HG03442 (cell line): ENCODE measurements around the gene APOL1.
"Not testable (repeated sequence)": the region's sequence is repeated elsewhere in the genome, so short reads cannot be mapped to it uniquely, and the experiment has no call there.

Source experiments
- ATAC-seq: cut with Tn5 transposase; IDR thresholded peaks from one replicate; pipeline ENCODE4 v1.9.1; 2021; ENCODE audit warnings: mild to moderate bottlenecking, moderate library complexity; ENCODE audit not compliant: unreplicated experiment

The APOL1 gene

DNA sequence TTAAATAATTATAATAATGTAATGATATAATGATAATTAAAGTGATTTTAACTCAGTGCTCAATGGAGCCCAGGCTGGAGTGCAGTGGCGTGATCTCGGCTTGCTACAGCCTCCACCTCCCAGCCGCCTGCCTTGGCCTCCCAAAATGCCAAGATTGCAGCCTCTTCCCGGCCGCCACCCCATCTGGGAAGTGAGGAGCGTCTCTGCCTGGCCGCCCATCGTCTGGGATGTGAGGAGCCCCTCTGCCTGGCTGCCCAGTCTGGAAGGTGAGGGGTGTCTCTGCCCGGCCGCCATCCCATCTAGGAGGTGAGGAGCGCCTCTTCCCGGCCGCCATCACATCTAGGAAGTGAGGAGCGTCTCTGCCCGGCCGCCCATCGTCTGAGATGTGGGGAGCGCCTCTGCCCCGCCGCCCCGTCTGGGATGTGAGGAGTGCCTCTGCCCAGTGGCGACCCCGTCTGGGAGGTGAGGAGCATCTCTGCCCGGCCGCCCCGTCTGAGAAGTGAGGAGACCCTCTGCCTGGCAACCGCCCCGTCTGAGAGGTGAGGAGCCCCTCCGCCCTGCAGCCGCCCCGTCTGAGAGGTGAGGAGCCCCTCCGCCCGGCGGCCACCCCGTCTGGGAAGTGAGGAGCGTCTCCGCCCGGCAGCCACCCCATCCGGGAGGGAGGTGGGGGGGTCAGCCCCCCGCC is 37.6 kb downstream of the APOL1 start:
- not testable (repeated sequence) for ATAC-seq

GRCh38 chr22:36291831-36292740 is 39.2 kb downstream of the APOL1 start:
- no peak for ATAC-seq

DNA sequence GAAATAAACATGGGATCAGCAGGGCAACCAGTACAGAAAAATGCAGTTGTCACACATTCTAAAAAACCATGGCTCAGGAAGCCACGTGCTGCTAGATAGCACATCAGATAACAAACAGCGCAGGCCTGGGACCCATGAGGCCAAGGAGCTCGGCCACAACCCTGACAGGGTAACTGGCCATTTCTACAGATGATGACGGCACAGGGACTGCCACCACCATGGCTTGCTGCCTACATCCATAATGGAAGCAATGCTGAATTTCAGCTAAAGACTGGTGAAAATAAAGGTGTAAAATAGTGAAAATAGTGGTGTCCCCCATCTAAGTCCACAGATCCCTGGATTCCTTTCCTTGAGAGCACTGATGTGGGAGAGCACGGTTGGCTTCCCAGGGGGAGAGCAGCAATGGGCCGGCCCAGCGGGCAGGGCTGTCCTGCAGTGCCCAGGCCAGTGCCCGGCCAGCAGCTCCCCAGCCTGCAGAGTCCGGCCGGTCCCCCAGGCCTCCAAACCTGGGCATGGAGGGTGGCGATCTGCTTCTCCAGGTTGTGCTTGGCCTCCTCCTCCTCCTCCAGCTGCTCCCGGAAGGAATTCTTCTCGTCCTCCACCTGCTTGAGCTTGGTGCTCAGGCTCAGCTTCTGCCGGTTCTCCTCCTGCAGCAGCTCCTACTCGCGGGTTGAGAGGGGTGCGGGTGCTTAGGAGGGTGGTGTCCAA is 40.0 kb downstream of the APOL1 start:
- ATAC-seq, result no peak

GRCh38 chr22:36293606-36294292 is 40.8 kb downstream of the APOL1 start:
- ATAC-seq, result no peak

- ATAC-seq, result no peak
Measured at GRCh38 chr22:36294293-36294620, 41.3 kb downstream of the APOL1 start.

- no peak for ATAC-seq
Measured at GRCh38 chr22:36294801-36295200, 41.9 kb downstream of the APOL1 start.

DNA sequence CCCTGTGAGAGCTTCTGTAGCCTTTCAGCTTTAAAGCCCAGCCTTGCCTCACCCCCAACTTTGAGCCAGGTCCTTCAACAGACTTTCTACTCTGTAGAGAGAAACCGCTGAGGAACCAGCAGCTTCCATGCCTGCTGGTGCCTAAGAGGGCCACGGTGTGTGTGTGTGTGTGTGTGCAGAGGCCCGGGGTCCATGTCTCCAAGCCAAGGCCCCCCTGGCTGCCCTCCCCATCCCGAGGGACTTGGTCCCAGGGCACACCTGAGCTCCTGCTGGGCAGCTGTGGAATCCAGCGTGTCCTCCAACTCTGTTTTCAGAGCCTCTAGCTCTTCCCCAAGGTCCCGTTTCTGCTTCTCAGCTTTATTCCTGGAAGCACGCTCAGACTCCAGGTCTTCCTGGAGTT is 42.3 kb downstream of the APOL1 start:
- ATAC-seq, result no peak

DNA sequence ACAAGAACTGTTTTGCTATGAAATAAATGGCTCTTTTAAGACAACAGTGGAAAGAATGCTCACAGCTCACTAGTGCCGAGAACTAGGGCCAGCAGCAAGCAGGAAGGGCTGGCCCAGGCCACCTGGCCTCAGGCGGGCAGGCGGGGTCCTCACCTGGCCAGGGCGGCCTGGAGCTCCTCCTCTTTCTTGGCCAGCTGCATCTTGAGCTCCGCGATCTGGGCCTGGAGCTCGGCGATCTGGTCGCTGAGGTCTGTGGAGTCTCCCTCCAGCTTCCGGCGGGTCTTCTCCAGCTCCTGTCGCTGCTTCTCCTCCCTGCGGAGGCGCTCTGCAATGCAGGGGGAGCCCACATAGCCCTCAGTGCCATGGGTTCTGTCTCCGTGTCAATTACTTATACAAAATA is 43.8 kb downstream of the APOL1 start:
- no peak for ATAC-seq

GRCh38 chr22:36297568-36297967 is 44.6 kb downstream of the APOL1 start:
- no peak for ATAC-seq

GRCh38 chr22:36298118-36298517 is 45.2 kb downstream of the APOL1 start:
- no peak for ATAC-seq

DNA sequence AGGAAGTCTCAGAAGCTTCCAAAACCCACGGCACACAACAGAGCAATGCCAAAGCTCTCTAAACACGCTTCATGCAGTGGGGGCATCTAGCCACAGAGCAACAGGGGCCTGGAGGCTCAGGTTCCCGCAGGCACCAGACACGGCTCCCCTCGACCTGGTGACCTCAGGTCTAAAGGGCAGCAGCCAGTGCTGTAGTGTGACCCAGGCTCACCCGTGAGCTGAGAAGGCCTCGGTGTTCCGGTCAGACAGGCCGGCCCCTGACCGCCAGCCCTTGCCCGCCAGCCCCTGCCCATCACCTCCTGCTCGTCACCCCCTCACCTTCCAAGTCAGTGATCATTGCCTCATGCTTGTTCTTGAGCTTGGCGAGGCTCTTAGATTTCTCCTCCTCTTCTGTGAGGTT is 45.7 kb downstream of the APOL1 start:
- ATAC-seq, result no peak

GRCh38 chr22:36299295-36299694 is 46.4 kb downstream of the APOL1 start:
- ATAC-seq, result no peak

DNA sequence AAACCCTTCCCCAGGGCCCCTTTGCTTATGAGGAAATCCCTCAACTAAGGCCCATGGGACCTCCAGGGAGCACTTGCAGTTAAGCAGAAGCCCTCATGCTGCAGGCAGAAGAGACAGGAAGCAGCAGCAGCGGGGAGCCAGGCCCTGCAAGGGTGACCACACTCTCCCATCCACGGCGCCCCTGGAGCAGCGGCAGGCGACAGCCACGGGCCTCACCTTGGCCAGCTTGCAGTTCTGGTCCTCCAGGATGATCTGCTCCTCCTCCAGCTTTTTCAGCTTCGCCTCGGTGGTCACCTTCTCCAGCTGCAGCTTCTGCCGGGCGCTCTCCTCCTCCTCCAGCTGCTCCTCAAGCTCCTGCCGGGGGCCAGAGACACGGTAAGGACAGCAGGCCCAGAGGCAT is 47.0 kb downstream of the APOL1 start:
- ATAC-seq, result no peak

- ATAC-seq, result no peak
Measured at GRCh38 chr22:36300396-36301212, 47.7 kb downstream of the APOL1 start.

GRCh38 chr22:36301384-36301828 is 48.5 kb downstream of the APOL1 start:
- ATAC-seq, result no peak

DNA sequence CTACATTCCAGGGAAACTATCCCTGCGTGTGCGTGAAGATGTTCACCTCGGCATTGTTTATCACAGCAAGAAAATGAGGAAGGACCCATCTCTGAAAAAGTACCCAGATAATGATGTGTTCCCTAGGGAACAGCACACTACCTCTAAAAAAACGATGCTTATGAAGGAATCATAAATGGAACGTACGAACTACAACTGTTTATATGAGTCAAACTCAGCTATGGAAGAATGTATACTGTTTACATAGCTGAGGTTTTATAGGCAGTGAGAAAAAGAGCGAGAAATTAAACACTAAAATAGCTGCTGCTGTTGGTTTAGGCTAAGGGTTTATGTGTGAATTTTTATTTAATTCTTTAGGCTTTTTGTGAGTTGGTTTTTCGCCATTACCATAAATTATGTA is 48.9 kb downstream of the APOL1 start:
- no peak for ATAC-seq

DNA sequence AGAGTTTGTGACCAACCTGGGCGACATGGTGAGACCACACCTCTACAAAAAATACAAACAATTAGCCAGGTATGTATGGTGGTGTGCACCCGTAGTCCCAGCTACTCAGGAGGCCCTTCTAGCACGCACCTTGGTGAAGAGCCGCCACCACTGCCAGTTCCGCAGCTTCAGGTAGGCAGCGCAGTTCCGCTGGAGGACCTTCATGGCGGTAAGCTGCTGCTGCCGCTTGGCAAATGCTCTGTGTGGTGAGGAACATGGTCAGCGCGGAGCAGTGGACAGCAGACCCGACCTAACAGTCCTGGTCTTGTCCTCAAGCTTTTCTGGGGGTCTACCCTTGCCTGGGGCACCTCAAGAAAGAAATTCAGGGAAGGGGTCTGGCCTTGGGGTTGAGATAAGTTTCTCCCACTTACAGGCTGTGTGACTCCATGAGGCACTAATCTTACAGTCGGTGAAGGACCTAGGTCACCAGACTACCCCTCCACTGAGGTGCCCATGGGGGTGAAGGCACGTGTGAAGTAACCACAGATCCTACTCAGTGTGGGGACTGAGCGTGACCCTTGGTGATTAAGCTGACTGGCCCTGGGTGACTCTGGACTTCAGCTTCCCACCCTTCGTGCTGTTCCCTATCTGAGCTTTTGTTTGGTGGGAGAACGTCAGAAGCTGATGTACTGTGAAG is 49.6 kb downstream of the APOL1 start:
- ATAC-seq, result no peak

DNA sequence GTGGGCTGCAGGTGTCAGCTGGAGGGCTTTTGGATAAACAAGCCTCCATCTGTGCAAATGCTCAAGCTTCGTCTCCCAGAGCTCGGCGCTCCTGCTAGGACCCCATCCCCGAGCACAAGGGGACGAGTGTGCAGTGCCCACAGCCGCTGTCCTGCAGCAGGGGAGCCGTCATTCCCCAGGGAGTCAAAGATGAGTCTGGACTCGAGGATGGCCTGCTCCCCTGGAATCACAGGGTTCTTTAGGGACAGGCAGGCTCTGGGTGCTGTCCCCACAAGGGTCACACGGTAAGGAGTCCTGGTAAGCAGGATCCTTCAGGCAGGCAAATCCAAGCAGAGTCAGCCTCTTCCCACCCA is 50.2 kb downstream of the APOL1 start:
- no peak for ATAC-seq

GRCh38 chr22:36303874-36304273 is 50.9 kb downstream of the APOL1 start:
- ATAC-seq, result no peak

GRCh38 chr22:36304429-36304828 is 51.5 kb downstream of the APOL1 start:
- ATAC-seq, result no peak
